BE2C (cell line): ENCODE measurements around the gene PLCB1.

ENCODE experiments used
- DNase-seq: peaks from one replicate; pipeline ENCODE4 v3.0.0-alpha.2; 2020
- H3K27me3 ChIP-seq: fragments of 250-450 bp; sonication (Bioruptor Pico); 2 replicates; pipeline ENCODE4 v1.5.1; 2020; ENCODE audit warnings: mild to moderate bottlenecking
- H3K36me3 ChIP-seq: fragments of 250-450 bp; sonication (Bioruptor Pico); 2 replicates; pipeline ENCODE4 v1.5.1; 2020; ENCODE audit warnings: mild to moderate bottlenecking
- H3K4me1 ChIP-seq: fragments of 250-450 bp; sonication (Bioruptor Pico); 2 replicates; pipeline ENCODE4 v1.5.1; 2020
- H3K4me3 ChIP-seq: 2 replicates; pipeline ENCODE4 v1.5.1; 2011; ENCODE audit warnings: low read depth, low read length
- H3K9me3 ChIP-seq: fragments of 250-450 bp; sonication (Bioruptor Pico); 2 replicates; pipeline ENCODE4 v1.5.1; 2020
- CTCF ChIP-seq: IDR thresholded peaks from 2 replicates; pipeline ENCODE4 v1.5.1; 2012; ENCODE audit warnings: mild to moderate bottlenecking, low read depth, low read length

The PLCB1 gene

GRCh38 chr20:8132484-8133309 is 631 bp downstream of the PLCB1 start:
- Histone ChIP-seq H3K36me3 (no peaks in the 10 kb centered on the region; the same call in 1 of the 2 replicates), H3K9me3 (no peaks in the 10 kb centered on the region), H3K4me3 (peak overlapping the region; percentile 92), H3K27me3 (no peaks in the 10 kb centered on the region), H3K4me1 (peaks cover 9% of the 10 kb centered on the region; the same call in 1 of the 2 replicates)
- DNase-seq = peak; percentile 53
- TF ChIP-seq CTCF = no peak

- no peaks in the 10 kb centered on the region for H3K9me3 ChIP-seq
- H3K4me1 ChIP-seq = peaks cover 10% of the 10 kb centered on the region; the same call in 1 of the 2 replicates
- DNase-seq = no peak
- no peaks in the 10 kb centered on the region for H3K27me3 ChIP-seq
- no peaks in the 10 kb centered on the region; the same call in 1 of the 2 replicates for H3K36me3 ChIP-seq
- peak overlapping the region; percentile 92 for H3K4me3 ChIP-seq
- no peak for TF ChIP-seq CTCF
These were observed 1.3 kb downstream of the PLCB1 start for GRCh38 chr20:8133310-8133768.

- Histone ChIP-seq H3K4me1 (peaks cover 9% of the 10 kb centered on the region; the same call in 1 of the 2 replicates), H3K9me3 (no peaks in the 10 kb centered on the region), H3K27me3 (no peaks in the 10 kb centered on the region), H3K36me3 (no peaks in the 10 kb centered on the region; the same call in 1 of the 2 replicates), H3K4me3 (peak overlapping the region; percentile 92)
- DNase-seq = no peak
- no peak for TF ChIP-seq CTCF
These were observed 1.9 kb downstream of the PLCB1 start for GRCh38 chr20:8133851-8134451.

- Histone ChIP-seq H3K9me3 (no peaks in the 10 kb centered on the region), H3K27me3 (no peaks in the 10 kb centered on the region), H3K36me3 (peaks cover 3% of the 10 kb centered on the region; the same call in 1 of the 2 replicates), H3K4me3 (no peak overlapping the region), H3K4me1 (peaks cover 11% of the 10 kb centered on the region)
- TF ChIP-seq CTCF = no peak
- DNase-seq = no peak
These were observed 7.8 kb downstream of the PLCB1 start for GRCh38 chr20:8139899-8140298.

GRCh38 chr20:8143474-8143873 is 11.4 kb downstream of the PLCB1 start:
- H3K36me3 ChIP-seq = peaks cover 3% of the 10 kb centered on the region; the same call in 1 of the 2 replicates
- TF ChIP-seq CTCF = no peak
- no peaks in the 10 kb centered on the region for H3K9me3 ChIP-seq
- peaks cover 7% of the 10 kb centered on the region for H3K4me1 ChIP-seq
- H3K4me3 ChIP-seq = no peak overlapping the region
- no peaks in the 10 kb centered on the region for H3K27me3 ChIP-seq
- DNase-seq = no peak
